Measurements from ENCODE around the gene FLT3. TPM values are rescaled to one million over a fixed set of nuclear protein-coding genes. Genes with fewer than 3 reads are reported as not detected.

The FLT3 gene
- total and polyA plus RNA-seq, 2 of the 13 experiments (the other 11 are each of a cell fraction or from before 2014, with no cell fraction given) = not detected

- WGBS (ENCODE audit: low lambda C conversion rate) = 82% methylated on average over 33 of the region's 53 CpGs
- H3K4me3 ChIP-seq (replicated peaks in 1 of 3; ENCODE audit: insufficient read depth in 1 of 3, low read depth in 2 of 3, low read length in 3 of 3) = no peak overlapping the region
- no peaks in the 10 kb centered on the region for H3K36me3 ChIP-seq (replicated peaks in 1 of 2; ENCODE audit: control insufficient read depth in 1 of 2, insufficient read depth in 2 of 2, low read length in 2 of 2)
- in situ Hi-C loops (cut with HindIII; ENCODE audit: extremely low pct_ligation_motif_present, low pct_unique_long_range_greater_than_20kb) (loop anchor here (10.0 to 25.0 kb wide), 2 partner anchors 606 to 1008 kb away; no protein-coding TSS in a partner anchor), intact Hi-C loops (cut with micrococcal nuclease; ENCODE audit: unreplicated experiment) (no loop called here)
- H3K27me3 ChIP-seq (ENCODE audit: control insufficient read depth in 1 of 2, insufficient read depth in 2 of 2, low read length in 2 of 2) = peaks cover 17 to 77% of the 10 kb centered on the region in 2 experiments
- no peak for TF ChIP-seq ZUFSP (CRISPR knock-in tag; IDR thresholded peaks at IDR 0.05; ENCODE audit: borderline replicate concordance)
- TF ChIP-seq RBAK (CRISPR knock-in tag; IDR thresholded peaks at IDR 0.05) = no peak
- no peak for TF ChIP-seq MBNL3 (CRISPR knock-in tag; conservative IDR thresholded peaks at IDR 0.05)
- TF ChIP-seq CREB3 (CRISPR knock-in tag; IDR thresholded peaks at IDR 0.05) = no peak
- no peak for TF ChIP-seq ZNF3 (CRISPR knock-in tag; IDR thresholded peaks at IDR 0.05)
- TF ChIP-seq POLR2AphosphoS5 (IDR thresholded peaks at IDR 0.05; ENCODE audit: low read depth, low read length) = no peak
- DNase-seq (ENCODE audit: low spot score) (no peak), ATAC-seq (no peak), FAIRE-seq (no peak)
- no TSS peak for BruUV-seq (replicated peaks)
- H2AFZ ChIP-seq (ENCODE audit: low read length) = no peak overlapping the region
- H4K20me1 ChIP-seq (ENCODE audit: insufficient read depth, low read length) = no peaks in the 10 kb centered on the region
- H3K9ac ChIP-seq (ENCODE audit: insufficient read depth, low read depth, low read length) = no peak overlapping the region
- ChIA-PET CTCF (ENCODE audit: low intra/inter-chr PET ratio, low total read pairs) (no interaction called here), POLR2A (no interaction called here)
- H3K79me2 ChIP-seq (ENCODE audit: insufficient read depth, low read length) = no peaks in the 10 kb centered on the region
- no peak overlapping the region for H3K27ac ChIP-seq (ENCODE audit: extremely low read length, insufficient read depth, low read length)
- H3K9me3 ChIP-seq (ENCODE audit: low read length) = no peaks in the 10 kb centered on the region
- H3K4me1 ChIP-seq (ENCODE audit: insufficient read depth, low read length) = peaks cover 21% of the 10 kb centered on the region; the same call in 1 of the 2 replicates
- H3K4me2 ChIP-seq (ENCODE audit: low read depth, low read length) = no peak overlapping the region
These were observed 129.8 kb downstream of the FLT3 start for GRCh38 chr13:27970382-27971235.
